ENCODE measurements around the gene SMIM8.

The SMIM8 gene

DNA sequence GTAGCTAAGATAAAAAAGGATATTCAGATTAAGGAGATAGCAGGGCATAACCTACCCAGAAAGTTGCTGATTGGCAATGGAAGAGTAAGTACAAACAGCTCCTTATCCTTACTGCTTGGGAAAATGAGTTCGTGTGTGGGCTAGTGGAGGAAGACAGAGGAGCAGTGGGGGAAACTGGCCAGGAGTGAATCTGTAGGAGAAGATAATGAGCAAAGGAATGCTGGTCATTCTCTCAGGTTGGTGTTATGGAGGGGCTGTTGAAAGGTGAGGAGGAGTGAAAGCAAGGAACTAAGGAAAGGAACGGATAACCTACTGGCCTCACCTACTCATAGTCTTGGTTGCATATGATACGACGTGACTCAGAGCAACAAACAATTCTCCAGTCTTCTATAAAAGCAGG, 14.0 kb downstream of the SMIM8 start:
- DNase-seq = no peak

DNA sequence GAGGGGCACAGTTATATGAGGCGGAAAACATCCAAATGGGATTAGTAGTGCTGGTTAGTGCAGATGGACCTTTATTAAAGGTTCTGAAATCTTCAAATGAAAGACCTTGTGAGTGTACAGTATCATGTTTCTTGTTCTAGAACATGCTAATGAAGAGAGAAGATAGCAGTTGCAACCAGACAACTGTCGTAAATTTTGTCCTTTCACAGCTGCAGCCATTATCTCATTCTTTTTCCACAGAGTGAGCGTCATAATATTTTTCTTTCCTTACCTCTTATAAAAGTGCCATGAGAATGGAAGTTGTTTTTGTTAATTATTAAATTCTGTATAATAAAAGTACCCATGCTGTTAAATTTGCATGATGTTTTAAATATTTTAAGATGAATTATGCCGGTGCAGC, 17.8 kb downstream of the SMIM8 start:
- DNase-seq = no peak

DNA sequence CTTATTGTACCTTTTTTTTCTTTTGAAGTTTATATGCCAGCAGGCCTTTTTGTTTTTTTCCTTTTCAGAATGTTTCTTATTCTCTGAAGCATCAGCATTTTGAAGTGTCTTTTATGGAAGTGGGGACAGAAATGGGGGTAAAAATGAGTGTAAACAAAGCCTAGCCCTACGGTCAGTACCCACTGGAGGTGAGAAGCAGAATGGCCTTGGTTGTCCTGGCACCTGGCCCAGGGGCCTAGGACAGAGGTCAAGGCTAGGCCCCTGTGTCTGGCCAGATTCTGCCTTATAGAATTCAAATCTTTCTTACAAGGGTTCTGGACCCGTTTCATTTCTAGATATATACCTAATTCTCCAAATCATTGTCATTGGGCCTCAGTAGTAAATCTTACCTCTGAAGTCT, 18.8 kb downstream of the SMIM8 start:
- DNase-seq = no peak

DNA sequence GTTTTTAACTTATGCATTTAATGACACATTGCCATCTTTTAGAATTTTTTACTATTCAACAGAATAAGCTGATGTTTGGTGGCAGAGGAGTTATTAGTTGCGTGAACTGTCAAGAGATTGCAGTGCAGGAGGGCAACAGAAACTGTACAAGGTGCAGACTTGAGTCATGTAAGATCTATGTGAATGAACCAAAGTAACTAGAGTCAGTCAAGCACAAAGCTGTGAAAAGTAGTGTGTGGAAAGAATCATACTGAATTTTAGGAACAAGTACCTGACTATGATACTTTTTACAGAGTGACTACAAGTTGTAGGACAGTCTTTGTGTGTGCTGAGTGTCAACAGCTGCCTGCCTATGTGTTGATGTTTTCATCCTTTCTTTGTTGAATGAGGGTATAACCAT, 19.5 kb downstream of the SMIM8 start:
- no peak for DNase-seq

DNA sequence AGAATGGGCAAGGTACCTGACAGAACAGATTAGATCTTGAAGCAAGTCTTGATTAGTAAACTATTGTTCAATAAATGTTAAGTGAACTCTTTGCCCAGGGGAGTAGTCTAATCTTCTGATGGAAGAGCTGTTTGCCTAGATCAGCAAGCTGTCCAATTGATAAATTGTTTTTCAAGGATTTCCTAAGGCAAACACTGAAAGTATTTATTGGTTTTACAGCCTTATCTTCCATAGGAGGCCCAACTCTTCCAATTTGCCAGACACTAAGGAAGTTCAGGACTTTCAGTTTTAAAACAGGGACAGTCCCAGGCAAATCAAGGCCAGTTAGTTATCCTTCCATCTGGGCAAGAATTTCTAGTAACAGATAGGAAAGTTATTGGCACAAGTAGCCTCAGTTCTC, 20.4 kb downstream of the SMIM8 start:
- no peak for DNase-seq

DNA sequence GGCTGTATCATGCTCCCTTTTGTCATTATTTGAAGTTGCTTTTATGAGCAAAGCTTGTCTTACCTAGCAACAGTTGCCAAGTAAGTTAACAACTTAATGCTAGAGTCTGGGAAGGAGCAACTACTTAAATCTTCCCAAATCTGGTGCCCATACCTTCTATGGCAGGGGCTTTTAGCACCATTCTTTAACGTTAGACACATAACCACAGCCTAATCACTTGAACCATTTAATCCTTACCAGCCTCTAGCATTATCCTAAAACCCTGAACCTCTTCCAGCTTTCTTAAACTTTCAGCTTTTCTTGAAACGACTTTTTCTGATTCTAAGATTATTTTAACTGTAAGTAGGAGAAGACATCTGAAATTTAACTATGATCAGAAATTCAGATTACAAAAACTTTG, 22.3 kb downstream of the SMIM8 start, which contains the start of gene C6orf163:
Gene C6orf163, plus strand, starts transcription at position 83 of the 400 bp plus-strand sequence. Its CDS starts 287 bp downstream, at position 370.
- no peak for DNase-seq

DNA sequence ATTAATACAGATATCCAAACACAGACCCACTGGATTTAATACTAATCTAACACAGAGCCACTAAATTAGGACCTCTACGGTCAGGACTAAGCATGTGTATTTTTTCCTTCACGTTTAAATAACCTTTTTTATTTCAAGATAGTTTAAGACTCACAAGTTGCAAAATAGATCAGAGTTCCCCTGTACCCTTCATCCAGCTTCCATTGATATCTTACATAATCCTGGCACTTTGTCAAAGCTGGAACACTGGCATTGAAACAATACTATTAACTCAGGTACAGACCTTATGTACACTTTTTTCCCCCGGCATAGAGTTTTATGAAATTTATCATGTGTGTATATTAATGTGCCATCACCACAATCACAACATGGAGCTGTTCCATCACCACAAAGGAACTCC, 24.3 kb downstream of the SMIM8 start:
- DNase-seq = no peak

DNA sequence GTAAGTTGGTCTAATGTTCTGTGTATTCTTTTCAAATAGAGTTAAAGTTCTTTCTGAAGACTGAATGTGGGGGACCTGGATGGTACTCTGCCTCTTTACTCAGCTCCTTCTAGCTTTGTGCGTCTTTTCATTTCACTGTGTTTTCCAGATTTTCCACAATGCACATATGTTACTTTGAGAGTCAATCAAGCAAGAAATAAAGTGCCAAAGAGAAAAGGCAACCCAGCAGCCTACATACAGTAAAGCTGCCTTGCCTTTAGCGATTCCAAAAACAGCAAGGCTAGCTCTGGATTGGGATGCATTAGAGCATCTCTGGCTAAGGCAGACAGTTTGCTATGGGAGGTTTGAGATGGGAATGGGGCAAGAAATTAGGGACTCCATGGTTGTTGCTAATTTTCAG, 27.5 kb downstream of the SMIM8 start:
- DNase-seq = no peak

DNA sequence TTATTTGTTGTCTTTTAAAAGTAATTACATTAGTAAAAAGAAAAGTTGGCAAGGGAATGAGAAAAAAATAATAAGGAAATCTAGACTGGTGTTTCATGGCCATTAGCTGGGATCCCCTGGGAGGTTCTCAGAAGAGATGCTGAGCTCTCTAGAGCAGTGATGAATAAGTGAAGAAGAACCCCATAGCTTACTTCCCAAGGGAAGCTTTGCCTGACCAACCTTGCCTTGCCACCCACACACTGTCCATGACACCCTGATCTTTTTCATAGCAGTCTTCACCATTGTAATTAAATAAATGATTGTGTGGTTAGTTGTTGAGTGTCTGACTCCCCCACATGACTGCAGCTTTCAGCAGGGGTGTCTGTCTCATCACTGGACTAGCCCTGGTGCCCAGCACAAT, 28.1 kb downstream of the SMIM8 start:
- peak; percentile 34 for DNase-seq

DNA sequence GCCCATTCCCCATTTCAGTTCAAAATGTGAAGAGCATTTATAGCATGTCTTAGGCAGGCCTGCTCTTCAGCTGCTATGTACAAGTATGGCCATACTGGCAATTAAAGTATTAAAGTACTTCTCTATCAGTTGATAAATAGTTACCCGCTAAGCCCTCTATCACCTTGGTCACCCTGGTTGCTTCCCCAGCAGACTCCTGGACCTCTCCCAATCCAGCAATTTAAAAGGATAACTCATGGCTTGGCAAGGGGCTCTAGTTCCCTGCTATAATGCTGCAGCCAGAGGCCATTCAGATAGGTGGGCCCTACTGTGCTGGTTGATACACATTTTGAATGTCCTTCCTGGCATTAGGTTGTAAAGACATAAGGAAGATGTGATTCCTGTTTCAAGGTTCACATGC, 29.2 kb downstream of the SMIM8 start:
- no peak for DNase-seq

DNA sequence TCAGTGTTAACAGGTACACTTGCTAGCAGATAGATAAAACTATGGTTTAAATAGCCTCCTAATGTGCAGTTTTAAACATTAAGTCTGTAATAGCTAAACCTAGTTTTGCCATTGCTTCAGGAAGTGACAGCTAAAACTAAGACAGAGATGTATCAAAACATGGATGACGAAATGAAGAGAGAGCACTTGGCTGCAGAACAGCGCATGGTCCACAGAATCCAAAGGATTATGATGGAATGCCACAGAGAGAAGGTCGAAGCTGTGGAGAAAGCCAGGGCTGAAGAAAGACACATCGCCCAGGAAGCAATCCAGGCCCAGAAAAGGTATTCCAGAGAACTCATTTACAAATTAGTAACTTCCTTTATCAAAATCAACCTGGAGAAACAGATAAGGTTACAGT, 33.8 kb downstream of the SMIM8 start:
- no peak for DNase-seq

DNA sequence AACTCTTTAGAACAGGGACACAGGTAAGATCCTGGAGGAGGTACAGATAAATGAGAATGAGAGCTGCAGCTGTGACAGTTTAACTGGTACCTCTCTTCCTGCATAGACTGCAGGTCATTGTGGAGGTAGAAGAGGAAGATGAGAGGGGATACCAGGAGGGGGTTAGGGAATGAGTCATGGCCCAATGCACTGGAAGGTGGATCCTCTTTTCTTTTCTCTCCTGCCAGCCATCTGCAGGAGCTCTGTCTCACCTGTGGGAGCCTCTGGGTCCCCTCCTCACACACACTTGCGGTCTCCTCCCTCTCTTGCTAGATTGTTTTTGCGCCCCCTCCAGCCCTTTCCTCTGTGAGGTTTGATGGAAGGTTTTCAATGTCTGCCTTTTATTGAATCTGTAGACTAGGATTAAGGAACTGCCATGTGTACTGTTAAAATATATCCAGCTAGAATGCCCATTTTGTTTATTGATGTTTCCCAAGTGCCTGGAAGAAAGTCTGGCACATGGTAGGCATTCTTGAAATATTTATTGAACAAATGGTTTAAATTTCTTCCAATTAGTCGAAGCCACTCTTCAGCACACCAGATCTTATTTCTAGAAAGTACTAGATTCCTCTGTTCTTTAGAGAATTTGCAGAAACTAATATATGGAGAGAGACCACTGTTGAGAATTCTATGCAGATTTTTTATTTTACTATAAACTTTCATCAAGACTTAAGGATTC, 35.2 kb downstream of the SMIM8 start:
- DNase-seq = peak; percentile 31

DNA sequence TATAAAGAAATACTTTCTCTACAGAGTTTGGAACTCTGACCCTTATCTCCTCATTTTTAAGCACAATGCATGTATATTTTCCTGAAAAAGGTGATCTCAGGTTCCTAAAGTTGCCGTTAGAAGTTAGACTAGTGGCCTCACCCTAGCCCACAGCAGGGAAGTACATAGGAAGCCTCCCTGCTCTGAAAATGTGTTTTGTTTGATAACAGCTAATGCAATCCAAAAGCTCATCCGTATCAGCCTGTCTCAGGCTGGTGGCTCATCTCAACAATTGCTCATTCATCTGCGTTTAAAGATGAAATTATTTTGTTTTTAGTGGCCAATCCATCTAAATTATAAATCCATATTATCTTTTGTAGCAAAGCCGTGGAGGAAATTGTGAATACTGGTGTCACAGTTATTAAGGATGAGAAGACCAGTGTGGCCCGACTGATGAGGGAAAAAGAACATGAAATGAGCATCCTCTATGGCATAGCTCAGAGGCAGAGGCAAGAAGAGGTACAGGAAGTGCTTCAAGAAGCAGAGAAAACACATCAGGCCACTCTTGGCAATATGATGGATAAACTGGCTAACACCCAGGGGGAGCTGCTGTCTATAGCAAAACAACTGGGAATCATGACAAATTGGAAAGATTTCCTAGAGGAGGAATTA, 42.3 kb downstream of the SMIM8 start:
- DNase-seq = no peak

DNA sequence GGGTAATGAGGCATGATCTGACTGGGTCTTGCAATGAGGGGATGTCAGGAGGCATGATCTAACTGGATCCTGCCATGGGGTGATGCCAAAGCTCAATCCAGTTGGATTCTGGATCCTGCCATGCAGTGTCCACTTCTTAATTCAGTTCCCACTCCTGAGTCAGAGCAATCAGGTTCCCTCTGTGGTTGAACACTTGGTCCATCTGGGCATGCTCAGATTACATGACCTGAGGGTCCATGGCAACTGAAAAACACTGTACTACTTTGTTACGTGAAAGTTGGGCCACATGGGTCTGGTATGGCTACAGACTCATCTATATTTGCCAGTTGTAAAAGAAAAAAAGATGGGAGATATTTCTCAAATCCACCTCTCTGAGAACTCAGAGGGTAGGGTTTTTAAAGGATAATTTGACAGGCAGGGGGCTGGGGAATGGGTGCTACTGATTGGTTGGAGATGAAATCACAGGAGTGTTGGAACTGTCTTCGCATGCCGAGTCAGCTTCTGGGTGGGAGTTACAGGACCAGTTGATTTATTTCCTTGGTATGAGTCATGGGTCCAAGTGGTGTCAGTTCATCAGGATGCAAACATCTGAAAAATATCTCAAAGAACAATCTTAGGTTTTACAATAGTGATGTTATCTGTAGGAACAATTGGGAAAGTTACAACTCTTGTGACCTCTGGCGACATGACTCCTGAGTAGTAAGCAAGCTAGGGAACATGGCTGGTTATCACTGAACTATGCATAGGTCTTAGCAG, 43.9 kb downstream of the SMIM8 start:
- peak; percentile 7 for DNase-seq

DNA sequence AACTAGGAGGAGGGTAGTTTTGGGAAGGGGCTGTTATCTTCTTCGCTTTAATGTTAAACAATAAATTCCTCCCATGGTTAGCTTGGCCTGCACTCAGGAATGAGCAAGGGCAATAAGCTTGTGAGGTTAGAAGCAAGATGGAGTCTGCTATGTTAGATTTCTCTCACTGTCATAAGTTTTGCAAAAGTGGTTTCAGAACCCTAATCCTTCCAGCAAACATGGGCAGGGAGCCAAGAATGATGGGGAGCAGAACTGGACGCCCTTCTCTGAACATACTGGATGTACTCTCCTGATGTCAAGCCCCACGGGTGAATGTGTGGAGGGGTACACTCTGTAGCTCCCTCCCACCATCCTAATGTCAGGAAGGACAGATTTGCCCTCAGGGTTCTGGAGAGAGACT, 44.5 kb downstream of the SMIM8 start:
- no peak for DNase-seq

DNA sequence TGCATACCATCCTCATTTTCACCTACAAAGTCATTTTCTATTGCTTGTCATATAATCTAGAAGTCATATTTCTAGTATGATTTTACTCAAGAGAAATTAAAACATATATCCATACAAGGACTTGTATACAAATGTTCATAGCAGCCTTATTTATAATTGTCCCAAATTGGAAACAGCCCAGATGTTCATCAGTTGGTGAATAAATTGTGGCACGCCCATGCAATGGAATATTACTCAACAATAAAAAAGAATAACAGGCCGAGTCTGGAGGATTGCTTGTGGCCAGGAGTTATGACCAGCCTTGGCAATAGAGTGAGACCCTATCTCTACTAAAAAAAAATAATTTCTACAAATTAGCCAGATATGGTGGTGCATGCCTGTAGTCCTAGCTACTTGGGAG, 51.0 kb downstream of the SMIM8 start:
- DNase-seq = no peak

DNA sequence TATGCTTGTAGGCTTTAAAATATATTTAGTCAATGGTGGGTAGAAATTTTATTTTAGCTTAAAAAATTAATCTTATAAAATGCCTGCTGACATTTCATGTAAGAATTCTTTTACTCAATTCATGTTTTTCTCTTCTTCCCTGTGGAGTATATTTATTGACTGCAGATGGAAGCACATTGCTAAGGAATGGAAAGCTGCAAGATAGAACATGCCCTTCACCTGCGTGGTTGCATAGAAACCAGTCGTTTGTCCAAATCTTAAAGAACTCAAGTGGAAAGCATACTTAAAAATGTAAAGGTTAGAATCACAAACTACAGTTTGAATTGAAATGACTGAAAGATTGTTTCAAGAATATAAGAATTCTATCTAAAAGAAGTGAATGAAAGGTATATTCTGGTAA, 52.9 kb downstream of the SMIM8 start:
- no peak for DNase-seq

DNA sequence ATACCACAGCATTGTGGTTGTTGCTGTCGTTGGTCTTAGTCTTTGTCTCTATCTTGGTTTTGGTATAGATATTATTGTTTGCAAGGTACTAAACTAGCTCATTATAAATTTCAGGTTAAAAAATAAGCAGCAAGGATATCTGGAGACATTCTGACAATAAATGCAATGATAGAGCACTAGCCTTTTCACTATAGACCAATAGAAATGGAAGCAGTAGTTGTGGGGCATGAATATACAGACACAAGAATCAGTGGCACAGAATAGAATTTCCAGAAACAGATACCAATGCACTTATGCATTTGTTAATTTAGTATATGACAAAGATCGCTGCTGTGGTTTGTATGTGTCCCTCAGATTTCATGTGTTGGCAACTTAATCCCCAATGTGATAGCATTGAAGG, 54.3 kb downstream of the SMIM8 start:
- no peak for DNase-seq

DNA sequence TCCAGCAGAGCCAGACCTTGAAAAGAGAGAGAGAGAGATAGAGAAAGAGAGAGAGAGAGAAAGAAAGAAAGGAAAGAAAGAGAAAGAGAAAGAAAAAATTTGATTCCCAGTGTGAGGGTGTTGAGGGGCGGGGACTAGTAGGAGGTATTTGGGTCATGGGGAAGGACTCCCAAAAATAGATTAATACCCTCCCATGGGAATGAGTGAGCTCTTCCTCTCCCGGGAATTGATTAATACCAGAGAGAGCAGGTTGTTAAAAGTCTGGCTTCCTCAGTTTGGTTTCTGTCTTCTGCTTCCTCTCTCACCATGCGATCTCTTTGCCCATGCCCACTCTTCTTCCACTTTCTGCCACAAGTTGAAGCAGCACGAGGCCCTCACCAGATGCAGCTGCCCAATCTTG, 56.6 kb downstream of the SMIM8 start:
- peak; percentile 6 for DNase-seq

DNA sequence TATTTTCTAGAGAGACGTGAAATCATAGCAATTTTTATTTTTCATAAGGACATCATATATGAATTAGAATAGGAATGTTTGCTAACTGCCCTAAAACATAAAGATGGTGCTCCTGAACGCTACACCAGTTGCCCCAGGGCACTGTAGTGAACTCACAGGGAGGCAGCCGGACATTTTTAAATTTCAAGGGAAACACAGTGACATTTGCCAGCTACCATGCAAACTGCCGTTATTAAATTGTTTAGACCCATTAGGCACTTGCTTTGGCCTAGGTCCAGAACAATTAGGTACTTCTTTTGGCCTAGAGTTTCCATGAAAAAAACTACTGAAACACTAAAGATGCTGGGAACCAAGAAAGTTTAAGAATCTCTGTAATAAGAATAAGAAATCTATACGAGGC, 60.5 kb downstream of the SMIM8 start:
- DNase-seq = no peak

DNA sequence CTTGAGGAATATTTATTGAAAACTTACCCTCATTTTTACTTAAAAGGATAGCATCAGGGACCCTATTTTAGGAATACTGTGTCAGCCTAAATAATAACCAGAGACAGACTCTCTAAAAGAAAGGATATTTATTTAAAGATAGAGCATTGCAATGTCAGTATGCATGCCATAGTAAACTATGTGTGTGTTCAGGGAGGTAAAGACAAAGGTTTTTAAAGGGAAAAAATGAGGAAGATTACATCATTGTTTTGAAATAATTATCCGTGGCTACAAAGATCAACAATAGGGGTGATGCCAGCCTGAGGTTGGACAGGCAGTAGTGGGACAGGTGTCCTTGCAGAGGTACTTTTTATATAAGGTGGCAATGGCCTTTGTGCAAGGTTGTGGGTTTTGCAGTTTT, 61.6 kb downstream of the SMIM8 start:
- no peak for DNase-seq

DNA sequence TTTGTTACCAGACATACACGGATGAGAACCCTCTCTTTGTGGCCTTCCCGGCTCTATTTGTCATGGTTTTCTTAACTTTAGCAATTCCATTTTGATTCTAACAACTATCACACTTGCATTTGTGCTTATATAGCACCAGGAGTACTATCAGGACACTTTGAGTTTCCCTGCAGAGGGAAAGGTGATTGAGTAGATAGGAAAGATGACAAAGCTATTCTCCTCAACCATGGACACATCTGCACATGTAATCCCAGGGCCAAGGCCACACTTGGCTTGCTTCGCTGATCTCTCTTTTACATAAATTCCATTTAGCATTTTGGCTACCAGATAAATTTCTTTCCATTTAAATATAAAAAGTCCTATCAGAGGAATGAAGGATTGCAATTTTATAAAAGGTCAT, 62.1 kb downstream of the SMIM8 start:
- DNase-seq = no peak

DNA sequence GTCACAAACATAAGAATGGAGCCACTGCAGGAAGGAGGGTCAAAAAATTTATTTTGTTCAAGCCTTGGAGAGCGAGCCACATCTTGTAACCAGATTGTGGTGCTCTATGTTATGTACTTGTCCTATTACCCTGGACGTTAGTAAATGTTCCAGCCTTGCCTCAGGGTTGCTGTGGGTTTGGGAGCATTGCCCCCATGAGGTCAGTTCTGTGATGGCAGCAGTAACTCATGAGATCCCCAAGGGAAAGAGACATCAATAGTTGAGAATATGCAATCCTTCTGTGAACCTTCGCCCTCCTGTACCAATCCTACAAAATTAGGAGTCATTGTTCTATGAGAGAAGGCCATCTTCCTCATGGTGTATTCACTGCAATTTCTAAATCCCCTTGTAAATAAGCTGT, 68.9 kb downstream of the SMIM8 start:
- DNase-seq = peak; percentile 35
